HG02943 (cell line): ENCODE data around the gene GNAI2.
"Not testable (repeated sequence)": the region's sequence is repeated elsewhere in the genome, so short reads cannot be mapped to it uniquely, and the experiment has no call there.

Source experiments
- ATAC-seq: cut with Tn5 transposase; IDR thresholded peaks from one replicate; pipeline ENCODE4 v1.9.1; 2021; ENCODE audit warnings: mild to moderate bottlenecking, low read depth, moderate library complexity; ENCODE audit not compliant: unreplicated experiment

Gene GNAI2

GRCh38 chr3:50261505-50261904 lies 25.5 kb downstream of the GNAI2 start:
- ATAC-seq: no peak

DNA sequence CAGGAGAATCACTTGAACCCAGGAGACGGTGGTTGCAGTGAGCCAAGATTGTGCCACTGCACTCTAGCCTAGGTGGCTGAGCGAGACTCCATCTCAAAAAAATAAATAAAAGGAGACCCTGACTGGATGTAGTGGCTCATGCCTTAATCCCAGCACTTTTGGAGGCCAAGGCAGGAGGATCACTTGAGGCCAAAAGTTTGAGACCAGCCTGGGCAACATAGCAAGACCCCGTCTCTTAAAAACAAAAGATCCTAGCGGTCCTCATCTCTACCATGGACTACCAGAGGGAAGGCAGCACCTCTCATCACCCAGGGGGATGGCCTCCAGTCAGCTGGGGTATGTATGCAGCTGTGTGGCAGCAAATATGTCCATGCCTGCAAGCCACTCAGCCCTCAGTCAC lies 26.2 kb downstream of the GNAI2 start:
- ATAC-seq: not testable (repeated sequence)

DNA sequence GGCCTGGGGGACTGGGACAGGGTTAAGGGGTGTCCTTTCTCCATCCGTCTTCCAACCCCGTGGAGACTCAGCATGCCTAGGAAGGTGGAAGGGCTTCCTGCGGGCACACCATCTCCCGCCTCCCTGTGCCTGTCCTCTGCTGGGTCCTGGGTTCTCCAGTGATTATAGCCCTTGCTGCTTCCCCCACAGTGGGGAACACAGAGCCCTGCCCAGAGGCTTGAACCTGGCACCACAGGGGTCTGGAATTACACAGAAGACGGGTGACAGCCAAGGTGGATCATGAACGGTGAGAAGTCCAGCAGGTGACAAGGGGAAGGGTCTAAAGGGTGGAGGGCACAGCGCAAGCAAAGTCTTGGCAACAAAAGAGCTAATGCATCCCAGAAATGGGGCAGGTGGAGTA lies 26.8 kb downstream of the GNAI2 start:
- ATAC-seq: no peak

- no peak for ATAC-seq
These were observed 27.7 kb downstream of the GNAI2 start for GRCh38 chr3:50263478-50264382.

GRCh38 chr3:50264383-50264963 lies 28.5 kb downstream of the GNAI2 start:
- ATAC-seq: no peak

DNA sequence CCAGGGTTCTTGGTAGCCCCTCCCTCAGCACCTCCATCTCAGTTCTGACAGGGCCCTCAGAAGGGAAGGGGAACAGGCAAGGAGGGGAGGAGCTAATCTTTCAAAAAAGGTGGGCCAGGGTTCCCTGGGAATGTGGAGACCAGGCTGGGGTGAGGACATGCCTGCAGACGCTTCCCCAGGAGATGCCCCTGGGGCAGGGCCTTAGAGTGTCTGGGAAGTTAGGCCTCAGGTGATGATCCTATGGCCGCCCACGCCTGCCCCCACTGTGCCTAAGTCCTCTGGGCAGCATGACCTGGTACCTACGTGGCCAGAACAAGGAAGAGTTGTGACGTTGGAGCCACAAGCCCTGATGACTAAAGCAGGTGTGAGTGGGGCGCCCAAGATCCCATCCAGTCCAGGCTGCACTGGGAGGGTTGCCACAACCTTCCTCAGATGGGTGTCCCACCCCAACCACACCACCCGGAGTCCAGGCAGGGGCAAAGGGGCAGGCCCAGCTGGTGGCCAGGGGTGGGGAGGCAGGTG lies 29.0 kb downstream of the GNAI2 start:
- no peak for ATAC-seq

DNA sequence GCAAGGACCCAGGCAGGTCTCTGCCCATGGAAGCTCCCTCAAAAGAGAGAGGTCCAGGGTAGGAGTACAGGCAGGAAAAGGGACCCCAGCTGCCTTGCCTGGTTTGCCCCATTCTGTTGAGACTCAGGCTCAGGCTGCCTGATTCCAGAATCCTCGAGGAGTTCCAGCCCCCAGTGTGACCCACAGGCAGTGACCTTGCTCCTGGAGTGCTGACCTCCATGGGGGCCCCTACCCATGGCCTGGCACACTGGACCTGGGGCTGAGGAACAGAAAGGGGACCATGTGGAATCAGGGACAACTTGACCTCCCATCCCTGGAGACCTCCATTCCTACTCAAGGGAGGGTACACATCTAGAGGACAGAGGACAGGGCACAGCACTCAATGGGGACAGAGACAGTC lies 29.6 kb downstream of the GNAI2 start:
- no peak for ATAC-seq

- ATAC-seq: no peak
These were observed 30.0 kb downstream of the GNAI2 start for GRCh38 chr3:50266017-50266416.

DNA sequence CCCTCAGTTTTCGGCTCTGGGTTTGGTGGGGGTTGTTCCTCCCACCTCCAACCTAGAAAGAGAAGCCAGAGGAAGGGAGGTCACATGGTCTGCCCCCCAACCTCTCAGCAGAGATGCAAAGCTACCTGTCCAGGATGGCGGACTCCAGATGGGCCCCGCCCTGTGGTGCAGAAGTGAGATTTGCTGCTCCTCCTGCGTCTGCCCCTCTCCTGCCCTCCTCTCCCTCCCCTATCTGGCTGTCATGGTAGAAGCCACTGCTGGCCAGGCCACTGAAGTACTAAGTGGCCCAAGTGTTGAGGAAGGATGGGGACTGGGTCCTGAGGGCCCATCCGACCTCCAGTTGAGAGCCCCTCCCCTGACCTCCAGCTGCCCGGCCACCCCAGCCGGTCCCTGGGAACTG lies 30.8 kb downstream of the GNAI2 start:
- ATAC-seq: no peak

DNA sequence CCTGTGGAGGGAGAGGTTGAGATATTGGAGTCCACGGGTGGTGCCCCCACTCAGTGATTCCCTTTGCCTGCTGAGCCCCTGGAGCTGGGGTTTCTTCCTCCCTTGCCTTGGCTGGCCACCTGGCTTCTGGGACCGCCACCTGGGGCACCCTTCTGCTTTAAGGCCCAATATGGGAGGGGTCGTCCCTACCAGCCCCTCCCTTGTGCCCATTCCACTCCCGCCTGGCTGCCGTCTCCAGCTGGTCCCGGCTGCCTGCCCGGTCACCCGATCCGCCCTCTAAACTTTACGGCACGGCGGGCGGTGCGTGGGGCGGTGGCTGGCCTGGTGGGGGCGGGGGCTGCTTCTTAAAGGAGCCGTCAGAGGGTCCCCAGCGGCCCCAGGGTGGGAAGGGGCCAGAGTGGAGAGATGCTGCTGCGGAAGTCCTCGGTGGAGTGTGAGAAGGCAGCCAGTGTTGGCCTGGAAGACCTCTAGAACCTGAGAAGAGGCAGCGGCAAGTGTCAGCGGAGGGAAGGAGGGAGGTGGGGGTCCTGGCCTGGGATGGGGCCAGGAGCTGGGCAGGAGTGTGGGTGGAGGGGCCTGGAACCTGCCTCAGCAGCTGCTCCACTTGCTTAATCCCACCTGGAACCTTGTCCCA lies 31.4 kb downstream of the GNAI2 start:
- no peak for ATAC-seq

DNA sequence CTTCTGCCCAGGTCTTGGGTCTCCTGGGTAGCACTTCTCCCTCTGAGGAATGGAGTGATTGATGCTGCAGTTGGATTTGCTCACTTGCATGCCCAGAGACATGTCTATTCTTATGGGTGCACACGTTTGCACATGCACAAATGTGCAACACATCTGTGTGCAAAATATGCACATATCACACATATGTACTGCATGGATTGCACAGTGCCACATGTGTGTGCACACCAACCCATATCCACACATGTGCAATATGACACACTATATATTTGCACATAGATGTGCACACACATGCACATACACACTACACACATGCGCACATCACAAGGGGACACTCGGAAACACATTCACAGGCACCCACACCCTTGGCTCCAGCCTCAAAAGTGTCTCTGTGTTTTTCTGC lies 32.3 kb downstream of the GNAI2 start:
- ATAC-seq: no peak

GRCh38 chr3:50268703-50269451 lies 32.9 kb downstream of the GNAI2 start, which contains the start of gene SEMA3B:
TSS of gene SEMA3B (plus strand) at chr3:50269147. CDS start at chr3:50269241, 94 bp downstream.
- ATAC-seq: no peak

GRCh38 chr3:50269460-50269859 lies 33.5 kb downstream of the GNAI2 start:
- ATAC-seq: no peak

DNA sequence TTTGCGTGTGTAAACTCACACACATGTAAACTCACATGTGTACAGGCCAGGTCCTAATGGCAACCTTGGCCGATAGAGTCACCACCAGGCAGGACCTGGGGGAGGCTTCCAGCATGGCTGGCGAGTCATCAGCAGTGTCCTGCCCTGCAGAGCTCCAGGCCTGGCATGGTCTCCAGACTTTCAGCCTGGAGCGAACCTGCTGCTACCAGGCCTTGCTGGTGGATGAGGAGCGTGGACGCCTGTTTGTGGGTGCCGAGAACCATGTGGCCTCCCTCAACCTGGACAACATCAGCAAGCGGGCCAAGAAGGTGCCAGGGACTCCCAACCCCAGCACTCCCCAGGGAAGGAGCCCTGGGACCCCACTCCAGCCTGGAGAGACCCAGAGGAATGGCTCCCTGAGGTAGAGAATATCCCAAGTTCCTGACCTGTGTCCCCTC lies 34.0 kb downstream of the GNAI2 start:
- no peak for ATAC-seq

GRCh38 chr3:50270422-50271224 lies 34.6 kb downstream of the GNAI2 start:
- ATAC-seq: no peak

GRCh38 chr3:50271314-50271936 lies 35.4 kb downstream of the GNAI2 start:
- ATAC-seq: no peak

- not testable (repeated sequence) for ATAC-seq
These were observed 36.5 kb downstream of the GNAI2 start for GRCh38 chr3:50272538-50272910.

DNA sequence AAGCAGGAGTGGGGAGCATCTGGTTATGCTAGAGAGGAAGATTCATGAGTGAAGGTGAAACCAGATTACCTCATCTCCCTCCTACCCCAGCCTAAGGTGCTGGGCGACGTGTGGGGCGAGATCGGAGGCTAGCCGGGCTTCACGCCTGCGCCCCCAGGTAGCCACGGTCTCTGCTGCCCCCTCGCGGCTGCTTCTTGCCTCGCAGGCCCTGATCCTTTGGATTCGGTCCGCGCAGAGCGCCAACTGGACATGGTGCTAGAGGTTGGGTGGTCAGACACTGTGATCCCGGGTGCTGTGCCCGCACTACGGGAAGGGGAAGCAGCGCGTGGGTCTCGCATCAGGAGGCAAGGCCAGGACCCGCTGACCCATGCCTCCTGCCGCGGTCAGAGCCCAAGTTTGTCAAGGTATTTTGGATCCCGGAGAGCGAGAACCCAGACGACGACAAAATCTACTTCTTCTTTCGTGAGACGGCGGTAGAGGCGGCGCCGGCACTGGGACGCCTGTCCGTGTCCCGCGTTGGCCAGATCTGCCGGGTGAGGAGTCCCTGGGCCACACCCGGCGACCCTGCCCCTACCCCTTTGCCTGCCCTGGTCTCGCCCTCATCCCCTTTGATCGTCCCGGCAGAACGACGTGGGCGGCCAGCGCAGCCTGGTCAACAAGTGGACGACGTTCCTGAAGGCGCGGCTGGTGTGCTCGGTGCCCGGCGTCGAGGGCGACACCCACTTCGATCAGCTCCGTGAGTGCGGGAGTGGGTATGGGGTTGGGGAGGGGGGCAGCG lies 37.1 kb downstream of the GNAI2 start:
- no peak for ATAC-seq

- ATAC-seq: no peak
These were observed 37.7 kb downstream of the GNAI2 start for GRCh38 chr3:50273689-50274065.
